Suprapubic skin (tissue), 4 donors: ENCODE measurements around the gene KLC4. TPM values are rescaled to one million over a fixed set of nuclear protein-coding genes. Genes with fewer than 3 reads are reported as not detected.
"Not testable (repeated sequence)": the region's sequence is repeated elsewhere in the genome, so short reads cannot be mapped to it uniquely, and the experiment has no call there.

Experiments used
- DNase-seq, 2 donors: peaks; one replicate each; pipeline ENCODE4 v3.0.0-alpha.2; 2019; ENCODE audit warnings: low spot score in 2 of 2
- H3K27ac ChIP-seq: fragments of 200-600 bp; sonication (generic); one replicate; pipeline ENCODE4 v1.5.1; 2019
- H3K27me3 ChIP-seq: fragments of 200-600 bp; sonication (generic); one replicate; pipeline ENCODE4 v1.5.1; 2019
- H3K36me3 ChIP-seq: fragments of 200-600 bp; sonication (generic); one replicate; pipeline ENCODE4 v1.5.1; 2019
- H3K4me1 ChIP-seq: fragments of 200-600 bp; sonication (generic); one replicate; pipeline ENCODE4 v1.5.1; 2019
- H3K4me3 ChIP-seq: fragments of 200-600 bp; sonication (generic); one replicate; pipeline ENCODE4 v1.5.1; 2019; ENCODE audit warnings: mild to moderate bottlenecking
- H3K9me3 ChIP-seq: fragments of 200-600 bp; sonication (generic); one replicate; pipeline ENCODE4 v1.5.1; 2019
- CTCF ChIP-seq, 2 donors: fragments of 200-600 bp in 1 of 2; fragments of 450-650 bp in 1 of 2; sonication (generic) in 1 of 2; IDR thresholded peaks; one replicate each; pipeline ENCODE4 v1.5.1; 2016 to 2019; ENCODE audit warnings: antibody characterized with exemption in 2 of 2, mild to moderate bottlenecking in 1 of 2, moderate library complexity in 1 of 2
- EP300 ChIP-seq: sonication (generic); formaldehyde crosslinking; IDR thresholded peaks from one replicate; pipeline ENCODE4 v1.6.1; 2017; ENCODE audit warnings: antibody characterized with exemption
- POLR2A ChIP-seq, 2 donors: fragments of 450-650 bp; IDR thresholded peaks; one replicate each; pipeline ENCODE4 v1.6.1; 2017; ENCODE audit warnings: antibody characterized with exemption in 2 of 2, mild to moderate bottlenecking in 2 of 2, moderate library complexity in 2 of 2
- POLR2AphosphoS5 ChIP-seq, 3 donors: sonication (generic); formaldehyde crosslinking; IDR thresholded peaks; one replicate each; pipeline ENCODE4 v1.6.1; 2017; ENCODE audit warnings: antibody characterized with exemption in 3 of 3
- WGBS: methylation state at CpG from one replicate; pipeline ENCODE4 v1.1.5; 2018; 5-methylcytosine and 5-hydroxymethylcytosine counted together
- total RNA-seq, 4 donors: library from RNA; depleted of rRNA; stranded (reverse); fragments of >200 nt; gene quantifications; one replicate each; pipeline ENCODE4 v1.1.0, GENCODE V29; 2016

The KLC4 gene
- total RNA-seq, 4 donors from 2014 or later: 15.0 to 45.9 (median 24.4) TPM

GRCh38 chr6:43036712-43037111 is 22.7 kb upstream of the KLC4 start:
- no peak for DNase-seq
- H3K4me3 ChIP-seq: no peak overlapping the region
- H3K27ac ChIP-seq: no peak overlapping the region
- TF ChIP-seq EP300: no peak
- no peak for TF ChIP-seq POLR2AphosphoS5 (IDR thresholded peaks at IDR 0.05)
- no peak for TF ChIP-seq CTCF (IDR thresholded peaks at IDR 0.05)
- TF ChIP-seq POLR2A (IDR thresholded peaks at IDR 0.05): no peak
- H3K4me1 ChIP-seq: no peaks in the 10 kb centered on the region
- WGBS: 92% methylated on average over 9 of the region's 9 CpGs
- H3K9me3 ChIP-seq: no peaks in the 10 kb centered on the region
- H3K36me3 ChIP-seq: peaks cover 76% of the 10 kb centered on the region
- H3K27me3 ChIP-seq: no peaks in the 10 kb centered on the region

GRCh38 chr6:43037197-43037596 is 22.2 kb upstream of the KLC4 start:
- no peak for DNase-seq
- WGBS: 78% methylated on average over 5 of the region's 5 CpGs

GRCh38 chr6:43037706-43038105 is 21.7 kb upstream of the KLC4 start:
- H3K9me3 ChIP-seq: no peaks in the 10 kb centered on the region
- no peak overlapping the region for H3K27ac ChIP-seq
- 86% methylated on average over 4 of the region's 9 CpGs for WGBS
- H3K4me1 ChIP-seq: no peaks in the 10 kb centered on the region
- no peaks in the 10 kb centered on the region for H3K27me3 ChIP-seq
- DNase-seq: no peak
- TF ChIP-seq CTCF (IDR thresholded peaks at IDR 0.05): no peak
- TF ChIP-seq EP300: no peak
- TF ChIP-seq POLR2A (IDR thresholded peaks at IDR 0.05): no peak
- TF ChIP-seq POLR2AphosphoS5 (IDR thresholded peaks at IDR 0.05): no peak
- peaks cover 76% of the 10 kb centered on the region for H3K36me3 ChIP-seq
- no peak overlapping the region for H3K4me3 ChIP-seq

More at GRCh38 chr6:43037197-43037596, 22.2 kb upstream of the KLC4 start:
- Histone ChIP-seq H3K4me3 (no peak overlapping the region), H3K27me3 (no peaks in the 10 kb centered on the region), H3K27ac (no peak overlapping the region), H3K4me1 (no peaks in the 10 kb centered on the region), H3K9me3 (no peaks in the 10 kb centered on the region), H3K36me3 (peaks cover 76% of the 10 kb centered on the region)
- no peak for TF ChIP-seq POLR2AphosphoS5 (IDR thresholded peaks at IDR 0.05)
- TF ChIP-seq EP300: no peak
- TF ChIP-seq CTCF (IDR thresholded peaks at IDR 0.05): no peak
- no peak for TF ChIP-seq POLR2A (IDR thresholded peaks at IDR 0.05)

DNA sequence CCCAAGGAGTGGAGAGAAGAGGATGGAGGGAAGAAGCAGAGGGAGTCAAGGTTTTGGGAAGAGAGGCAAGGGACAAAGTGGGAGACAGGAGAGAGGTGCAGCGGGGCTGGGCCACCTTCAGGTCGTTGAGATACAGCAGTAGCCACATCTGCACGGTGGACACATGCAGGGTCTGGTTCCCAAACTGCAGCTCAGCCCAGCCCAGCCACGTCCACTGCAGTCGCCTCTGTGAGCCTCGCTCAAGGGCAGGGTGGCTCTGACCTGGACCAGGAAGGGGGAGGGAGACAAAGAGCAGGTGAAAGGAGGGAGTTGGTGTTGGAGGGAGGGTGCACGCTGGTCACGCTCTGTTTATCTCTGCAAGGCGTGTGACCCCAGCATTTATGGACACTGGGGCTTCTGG is 20.7 kb upstream of the KLC4 start:
- H3K36me3 ChIP-seq: peaks cover 81% of the 10 kb centered on the region
- TF ChIP-seq POLR2A (IDR thresholded peaks at IDR 0.05) (no peak), EP300 (no peak), CTCF (IDR thresholded peaks at IDR 0.05) (no peak), POLR2AphosphoS5 (IDR thresholded peaks at IDR 0.05) (no peak)
- H3K27me3 ChIP-seq: no peaks in the 10 kb centered on the region
- no peak overlapping the region for H3K27ac ChIP-seq
- H3K9me3 ChIP-seq: no peaks in the 10 kb centered on the region
- no peaks in the 10 kb centered on the region for H3K4me1 ChIP-seq
- DNase-seq: no peak
- WGBS: 77% methylated on average over 6 of the region's 9 CpGs
- H3K4me3 ChIP-seq: no peak overlapping the region

DNA sequence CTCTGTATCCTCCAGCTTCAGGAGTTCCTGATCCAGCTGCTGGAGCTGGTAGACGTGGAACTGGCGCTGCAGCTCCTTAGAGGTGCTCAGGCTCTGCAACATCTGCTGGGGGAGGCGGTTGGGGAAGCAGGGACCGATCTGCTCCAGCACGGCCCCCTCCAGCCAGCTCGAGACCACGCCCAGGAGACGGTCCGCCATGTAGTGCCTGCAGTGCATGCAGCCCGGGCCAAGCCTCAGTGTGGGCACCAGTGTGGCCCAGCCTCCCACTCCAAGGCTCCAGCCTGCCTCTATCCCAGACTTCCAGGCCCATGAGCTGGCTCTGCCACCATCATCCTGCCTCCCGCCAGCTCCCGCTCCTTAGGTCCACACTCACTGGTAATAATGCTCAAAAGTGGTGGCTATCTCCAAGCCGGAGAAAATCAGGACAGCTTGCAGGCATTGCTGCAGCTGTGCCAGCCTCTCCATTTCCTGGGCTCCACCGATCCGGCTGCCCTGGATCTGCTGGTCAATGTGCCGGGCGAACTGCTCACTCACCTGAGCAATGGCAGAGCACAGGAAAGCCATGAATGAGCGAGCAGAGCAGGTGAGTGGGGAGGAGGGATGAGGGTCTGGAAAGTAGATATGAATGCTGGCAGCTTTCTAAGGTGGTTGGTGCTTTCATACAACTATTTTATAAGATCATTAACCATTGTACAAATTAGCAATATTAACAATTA is 18.7 kb upstream of the KLC4 start:
- Histone ChIP-seq H3K9me3 (no peaks in the 10 kb centered on the region), H3K27me3 (no peaks in the 10 kb centered on the region), H3K36me3 (peaks cover 83% of the 10 kb centered on the region), H3K27ac (no peak overlapping the region), H3K4me1 (no peaks in the 10 kb centered on the region), H3K4me3 (no peak overlapping the region)
- DNase-seq: no peak
- WGBS: 95% methylated on average over 14 of the region's 18 CpGs
- no peak for TF ChIP-seq CTCF (IDR thresholded peaks at IDR 0.05)
- TF ChIP-seq EP300: no peak
- no peak for TF ChIP-seq POLR2AphosphoS5 (IDR thresholded peaks at IDR 0.05)
- no peak for TF ChIP-seq POLR2A (IDR thresholded peaks at IDR 0.05)

GRCh38 chr6:43041475-43041874 is 18.0 kb upstream of the KLC4 start:
- 96% methylated on average over 8 of the region's 8 CpGs for WGBS
- not testable (repeated sequence) for H3K9me3 ChIP-seq, H3K4me1 ChIP-seq, H3K4me3 ChIP-seq, H3K27me3 ChIP-seq, DNase-seq, H3K27ac ChIP-seq
- H3K36me3 ChIP-seq: peaks cover 83% of the 10 kb centered on the region
